CD4-positive, CD25-positive, alpha-beta regulatory T cell (primary cell): ENCODE results near the gene PPP2R5B. TPM values are rescaled to one million over a fixed set of nuclear protein-coding genes. Genes with fewer than 3 reads are reported as not detected.

Experiments used
- ATAC-seq, 2 donors: fragments of 150-1000 bp; cut with Tn5 transposase; one replicate each; pipeline ENCODE4 v1.10.0; 2021; ENCODE audit warnings: low read depth in 2 of 2, moderate number of reproducible peaks in 2 of 2, moderate library complexity in 1 of 2
- DNase-seq, 3 donors: peaks; one replicate each; pipeline versions ENCODE4 v3.0.0 to v3.0.0-alpha.2; 2012 to 2022; ENCODE audit warnings: mixed read lengths in 1 of 3
- H3K27ac ChIP-seq: one replicate; pipeline ENCODE4 v1.7.0; 2013; ENCODE audit warnings: mild to moderate bottlenecking, low read length; ENCODE audit not compliant: insufficient read depth, poor library complexity, severe bottlenecking
- H3K27me3 ChIP-seq: one replicate; pipeline ENCODE4 v1.7.0; 2013; ENCODE audit warnings: low read length; ENCODE audit not compliant: control insufficient read depth, insufficient read depth
- H3K36me3 ChIP-seq: one replicate; pipeline ENCODE4 v1.7.0; 2013; ENCODE audit warnings: mild to moderate bottlenecking, low read length, moderate library complexity; ENCODE audit not compliant: control insufficient read depth, insufficient read depth
- H3K4me1 ChIP-seq: 2 replicates; pipeline ENCODE4 v1.7.0; 2013; ENCODE audit warnings: mild to moderate bottlenecking, low read length; ENCODE audit not compliant: insufficient read depth, control insufficient read depth, poor library complexity, severe bottlenecking
- H3K4me3 ChIP-seq: one replicate; pipeline ENCODE4 v1.7.0; 2013; ENCODE audit warnings: low read depth, mild to moderate bottlenecking, low read length, moderate library complexity
- H3K9me3 ChIP-seq, 2 experiments: 1 replicate in 1 of 2; 2 replicates in 1 of 2; pipeline ENCODE4 v1.7.0; 2013; ENCODE audit warnings: low read length in 2 of 2, mild to moderate bottlenecking in 1 of 2, moderate library complexity in 1 of 2; ENCODE audit not compliant: control insufficient read depth in 2 of 2
- H3K27ac Mint-ChIP-seq, 3 donors: one replicate each; pipeline ENCODE4 v1.8.0; 2020 to 2022; ENCODE audit warnings: mild to moderate bottlenecking in 3 of 3, mixed read lengths in 3 of 3, moderate library complexity in 2 of 3
- H3K27me3 Mint-ChIP-seq: one replicate; pipeline ENCODE4 v1.8.0; 2022; ENCODE audit warnings: mild to moderate bottlenecking, mixed read lengths
- H3K36me3 Mint-ChIP-seq: one replicate; pipeline ENCODE4 v1.8.0; 2020; ENCODE audit warnings: mixed read lengths
- H3K4me1 Mint-ChIP-seq, 4 donors: one replicate each; pipeline ENCODE4 v1.8.0; 2020 to 2022; ENCODE audit warnings: mixed read lengths in 4 of 4, mild to moderate bottlenecking in 1 of 4
- H3K4me3 Mint-ChIP-seq, 4 donors: one replicate each; pipeline ENCODE4 v1.8.0; 2020 to 2022; ENCODE audit warnings: mild to moderate bottlenecking in 4 of 4, mixed read lengths in 4 of 4, moderate library complexity in 3 of 4
- H3K9me3 Mint-ChIP-seq, 7 donors: one replicate each; pipeline ENCODE4 v1.8.0; 2020 to 2022; ENCODE audit warnings: mixed read lengths in 7 of 7, mild to moderate bottlenecking in 3 of 7, moderate library complexity in 2 of 7
- polyA plus RNA-seq, 4 donors: library from polyadenylated mRNA; unstranded; fragments of 300-500 nt; fragmentation: Illumina TruSeq; gene quantifications; one replicate each; pipeline ENCODE4 v1.2.3, GENCODE V29; 2021
- total RNA-seq: library from RNA; stranded (reverse); gene quantifications from one replicate; pipeline ENCODE4 v1.2.3, GENCODE V29; 2022

Gene PPP2R5B
- total and polyA plus RNA-seq, 5 donors from 2014 or later: 3.6 to 34.5 (median 3.9) TPM

DNA sequence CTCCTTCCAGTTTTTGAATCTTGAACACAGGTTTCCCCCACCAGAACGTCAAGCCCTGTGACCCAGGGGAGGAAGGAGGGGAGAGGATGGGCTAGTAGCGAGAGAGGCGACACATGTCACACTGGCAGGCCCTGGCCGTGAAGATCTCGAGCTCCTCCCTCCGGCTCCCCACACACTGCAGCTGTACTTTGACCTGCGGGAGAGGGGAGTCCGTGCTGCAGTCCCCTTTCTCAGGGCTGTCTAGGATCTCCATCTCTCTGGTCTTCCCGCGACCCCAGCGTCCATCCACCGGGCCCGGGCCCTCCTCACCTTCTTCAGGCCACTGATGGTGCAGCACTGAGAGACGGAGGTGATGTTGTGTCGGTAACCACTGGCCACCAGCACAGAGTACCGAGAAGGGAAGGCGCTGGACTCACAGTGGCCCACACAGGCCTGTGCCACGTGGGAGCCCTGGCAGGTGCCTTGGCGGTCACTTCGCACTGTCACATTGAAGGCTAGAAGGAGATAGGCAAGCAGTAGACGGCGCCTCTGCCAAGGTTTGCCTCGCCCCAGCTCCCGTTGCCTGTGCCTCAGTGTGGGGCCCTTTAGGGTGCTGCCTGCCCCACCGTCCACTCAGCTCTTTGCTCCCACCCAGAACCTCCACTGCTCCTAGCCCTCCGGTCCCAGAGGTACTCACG, 10.3 kb downstream of the PPP2R5B start:
- H3K4me3 Mint-ChIP-seq: no peak overlapping the region
- no peak for ATAC-seq
- Histone ChIP-seq H3K27ac (no peak overlapping the region), H3K4me1 (no peaks in the 10 kb centered on the region), H3K27me3 (no peaks in the 10 kb centered on the region), H3K9me3 (no peaks in the 10 kb centered on the region), H3K36me3 (peaks cover 30% of the 10 kb centered on the region), H3K4me3 (no peak overlapping the region)
- H3K27me3 Mint-ChIP-seq: peaks cover 11% of the 10 kb centered on the region
- no peaks in the 10 kb centered on the region for H3K9me3 Mint-ChIP-seq
- H3K36me3 Mint-ChIP-seq: peaks cover 33% of the 10 kb centered on the region
- no peak overlapping the region for H3K27ac Mint-ChIP-seq
- no peak for DNase-seq
- H3K4me1 Mint-ChIP-seq: peaks cover 0 to 2% (median 0%) of the 10 kb centered on the region in 4 donors

DNA sequence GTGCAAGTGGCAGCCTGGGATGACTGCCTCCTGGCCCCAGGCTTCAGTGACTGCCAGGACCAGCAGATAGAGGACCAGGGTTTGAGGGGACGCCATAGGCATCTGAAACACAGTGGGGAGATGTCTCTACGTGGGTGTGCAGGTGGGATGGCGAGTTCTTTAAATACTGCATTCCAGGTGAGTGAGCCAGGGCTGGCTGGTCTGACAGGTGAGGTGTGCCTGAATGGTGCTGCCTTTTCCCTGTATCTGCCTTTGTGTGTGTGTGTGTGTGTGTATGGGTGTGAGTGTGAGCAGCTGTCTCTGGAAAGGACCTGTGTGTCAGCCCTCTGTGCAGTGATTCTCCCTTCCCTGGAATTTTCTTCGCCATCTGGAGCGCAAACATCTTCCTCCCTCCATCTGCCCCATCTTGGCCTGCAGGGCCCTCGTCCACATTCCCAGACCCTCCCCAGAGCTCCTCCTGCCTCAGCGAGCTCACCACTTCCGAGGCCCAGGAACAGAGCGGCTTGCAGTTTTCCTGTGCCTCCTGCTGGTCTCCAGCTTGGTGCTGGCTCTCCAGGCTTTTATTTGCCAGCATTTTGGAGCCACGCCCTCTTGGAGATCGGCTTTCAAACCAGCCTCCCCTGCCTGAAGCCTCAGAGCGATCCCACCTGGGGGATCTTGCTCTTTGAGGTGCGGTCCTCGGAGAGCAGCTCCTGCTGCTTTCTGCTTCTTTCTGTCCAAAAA, 11.0 kb downstream of the PPP2R5B start, which contains the start of gene GPHA2:
TSS of gene GPHA2 (minus strand) at position 535 of the 723 bp plus-strand sequence. CDS start at position 102, 433 bp downstream.
- Mint-ChIP-seq H3K27ac (no peak within 1 kb of the TSS), H3K36me3 (peaks cover 28% of the 10 kb centered on the region), H3K4me1 (peaks cover 0 to 2% (median 0%) of the 10 kb centered on the region in 4 donors), H3K27me3 (peaks cover 15% of the 10 kb centered on the region), H3K9me3 (no peaks in the 10 kb centered on the region), H3K4me3 (no peak within 1 kb of the TSS)
- ATAC-seq: no peak
- H3K27ac ChIP-seq: no peak within 1 kb of the TSS
- no peaks in the 10 kb centered on the region for H3K9me3 ChIP-seq
- no peak for DNase-seq
- no peaks in the 10 kb centered on the region for H3K4me1 ChIP-seq
- peaks cover 26% of the 10 kb centered on the region for H3K36me3 ChIP-seq
- H3K4me3 ChIP-seq: no peak within 1 kb of the TSS
- no peaks in the 10 kb centered on the region for H3K27me3 ChIP-seq

DNA sequence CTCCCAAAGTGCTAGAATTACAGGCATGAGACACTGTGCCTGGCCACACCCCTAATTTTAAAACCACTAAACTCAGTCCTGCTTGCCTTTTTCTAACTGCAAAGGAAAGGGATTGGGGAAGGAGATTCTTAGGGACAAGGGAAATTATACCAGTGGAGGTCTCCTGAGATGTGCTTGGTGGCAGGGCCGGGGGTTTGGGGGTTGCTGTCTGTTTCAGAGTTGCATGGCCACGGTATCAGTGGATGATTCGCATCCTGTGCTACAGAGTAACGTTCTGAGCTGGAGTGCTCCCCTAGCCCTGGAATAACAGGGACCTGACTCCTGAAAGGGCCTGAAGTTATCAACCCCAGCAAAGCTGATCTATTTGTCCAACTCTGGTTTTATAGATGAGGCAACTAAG, 12.1 kb downstream of the PPP2R5B start:
- Histone ChIP-seq H3K27ac (no peak overlapping the region), H3K9me3 (no peaks in the 10 kb centered on the region), H3K36me3 (peaks cover 16% of the 10 kb centered on the region), H3K27me3 (peaks cover under 1% of the 10 kb centered on the region), H3K4me1 (no peaks in the 10 kb centered on the region), H3K4me3 (no peak overlapping the region)
- H3K4me3 Mint-ChIP-seq: no peak overlapping the region
- DNase-seq (no peak), ATAC-seq (no peak)
- peaks cover 20% of the 10 kb centered on the region for H3K27me3 Mint-ChIP-seq
- H3K36me3 Mint-ChIP-seq: peaks cover 21% of the 10 kb centered on the region
- peaks cover 0 to 2% (median 0%) of the 10 kb centered on the region in 4 donors for H3K4me1 Mint-ChIP-seq
- peaks cover 0 to under 1% (median 0%) of the 10 kb centered on the region in 7 donors for H3K9me3 Mint-ChIP-seq
- H3K27ac Mint-ChIP-seq: no peak overlapping the region

DNA sequence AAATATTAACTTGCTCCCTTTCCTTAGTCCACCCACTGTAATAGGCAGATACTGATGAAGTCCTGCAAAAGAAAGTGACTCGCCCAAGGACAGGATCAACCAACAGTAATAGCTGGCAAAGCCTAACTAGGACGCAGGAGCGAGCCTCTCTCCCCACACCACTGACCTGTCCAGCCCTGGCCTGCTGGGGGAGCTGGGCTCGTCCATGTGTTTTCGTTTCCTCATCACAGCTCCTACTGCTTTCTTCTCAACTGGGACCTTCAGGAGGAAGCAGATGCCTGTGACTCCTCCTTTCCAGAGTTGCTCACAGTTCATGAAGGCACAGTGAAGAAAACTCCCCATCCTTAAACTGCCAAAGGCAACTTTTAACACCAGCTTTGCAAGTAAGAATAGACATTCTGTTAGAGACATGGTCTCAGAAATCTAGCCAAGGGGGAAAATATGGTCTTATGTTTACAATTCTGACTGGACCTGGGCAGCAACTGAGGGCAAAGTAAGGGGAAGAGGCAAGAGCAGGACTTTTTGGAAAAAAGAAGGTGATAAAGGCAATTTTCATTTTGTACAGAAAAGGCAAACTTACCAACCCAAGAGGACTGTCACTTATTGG, 22.8 kb downstream of the PPP2R5B start:
- H3K36me3 Mint-ChIP-seq: no peaks in the 10 kb centered on the region
- no peaks in the 10 kb centered on the region for H3K4me1 Mint-ChIP-seq
- H3K36me3 ChIP-seq: no peaks in the 10 kb centered on the region
- H3K4me3 ChIP-seq: no peak overlapping the region
- H3K27me3 Mint-ChIP-seq: peaks cover 52% of the 10 kb centered on the region
- no peak for DNase-seq
- peak overlapping the region in 1 of 3 donors; percentile 26 for H3K27ac Mint-ChIP-seq
- H3K9me3 Mint-ChIP-seq: no peaks in the 10 kb centered on the region
- peaks cover 9% of the 10 kb centered on the region for H3K27me3 ChIP-seq
- H3K27ac ChIP-seq: no peak overlapping the region
- H3K4me1 ChIP-seq: no peaks in the 10 kb centered on the region
- peak overlapping the region in 1 of 4 donors; percentile 21 for H3K4me3 Mint-ChIP-seq
- no peak for ATAC-seq
- no peaks in the 10 kb centered on the region for H3K9me3 ChIP-seq

DNA sequence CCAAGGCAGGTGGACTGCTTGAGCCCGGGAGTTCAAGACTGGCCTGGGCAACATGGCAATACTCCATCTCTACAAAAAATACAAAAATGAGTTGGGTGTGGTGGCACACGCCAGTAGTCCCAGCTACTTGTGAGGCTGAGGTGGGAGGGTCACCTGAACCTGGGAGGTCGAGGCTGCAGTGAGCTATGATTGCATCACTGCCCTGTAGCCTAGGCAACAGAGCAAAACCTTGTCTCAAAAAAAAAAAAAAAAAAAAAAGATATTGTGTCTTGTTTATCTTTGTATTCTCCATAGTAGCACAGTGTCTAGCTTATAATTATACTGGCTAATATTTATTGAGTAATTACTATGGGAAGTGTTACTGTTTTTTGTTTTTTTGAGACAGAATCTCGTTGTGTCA, 27.0 kb downstream of the PPP2R5B start:
- no peaks in the 10 kb centered on the region for H3K4me1 ChIP-seq
- ATAC-seq (no peak), DNase-seq (no peak)
- Mint-ChIP-seq H3K36me3 (no peaks in the 10 kb centered on the region), H3K27me3 (peaks cover 43% of the 10 kb centered on the region), H3K9me3 (no peaks in the 10 kb centered on the region), H3K4me1 (no peaks in the 10 kb centered on the region), H3K4me3 (no peak overlapping the region), H3K27ac (no peak overlapping the region)
- H3K4me3 ChIP-seq: no peak overlapping the region
- no peaks in the 10 kb centered on the region for H3K36me3 ChIP-seq
- peaks cover 9% of the 10 kb centered on the region for H3K27me3 ChIP-seq
- no peaks in the 10 kb centered on the region for H3K9me3 ChIP-seq
- H3K27ac ChIP-seq: no peak overlapping the region

DNA sequence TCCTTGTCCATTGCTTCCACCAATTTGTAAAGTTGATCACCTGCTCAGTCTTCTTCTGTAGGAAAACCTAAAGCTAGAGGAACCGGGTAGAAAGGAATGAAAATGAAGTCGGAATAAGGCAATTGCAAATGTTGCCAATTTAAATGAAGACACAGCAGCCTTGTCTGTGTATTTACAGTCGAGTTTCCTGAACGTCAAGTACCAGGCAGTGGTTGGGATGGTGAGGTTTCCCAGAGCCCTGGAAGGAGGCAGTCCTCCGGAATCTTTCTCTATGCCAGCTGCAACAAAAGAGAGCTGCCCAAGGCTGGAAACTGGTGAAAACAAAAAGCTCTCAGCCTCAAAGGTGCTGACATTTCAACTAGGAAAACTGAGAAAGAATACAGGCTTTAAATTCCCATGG, 29.7 kb downstream of the PPP2R5B start:
- Histone ChIP-seq H3K27me3 (peaks cover 9% of the 10 kb centered on the region), H3K36me3 (no peaks in the 10 kb centered on the region), H3K4me3 (no peak overlapping the region), H3K27ac (no peak overlapping the region), H3K4me1 (no peaks in the 10 kb centered on the region), H3K9me3 (no peaks in the 10 kb centered on the region)
- peaks cover 34% of the 10 kb centered on the region for H3K27me3 Mint-ChIP-seq
- no peak overlapping the region for H3K4me3 Mint-ChIP-seq
- DNase-seq (no peak), ATAC-seq (no peak)
- no peak overlapping the region for H3K27ac Mint-ChIP-seq
- no peaks in the 10 kb centered on the region for H3K36me3 Mint-ChIP-seq
- H3K9me3 Mint-ChIP-seq: no peaks in the 10 kb centered on the region
- H3K4me1 Mint-ChIP-seq: no peaks in the 10 kb centered on the region

DNA sequence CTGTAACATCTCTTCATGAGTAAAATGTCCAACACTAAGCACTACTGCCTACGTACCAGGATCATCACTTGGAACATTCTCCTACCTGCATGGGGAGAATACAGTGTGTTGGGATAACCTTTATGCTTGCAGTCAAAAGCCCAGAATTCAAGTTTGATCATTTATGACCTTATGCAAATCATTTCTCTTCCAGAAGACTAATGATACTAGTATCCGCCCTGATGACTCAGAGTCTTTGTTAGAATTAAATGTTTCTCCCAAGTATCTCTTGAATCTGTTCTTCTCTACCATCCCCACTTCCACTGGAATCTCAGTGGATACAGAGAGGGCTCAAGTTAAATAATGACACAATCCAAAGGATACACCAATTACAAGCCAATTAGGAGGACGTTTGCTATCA, 35.0 kb downstream of the PPP2R5B start:
- Mint-ChIP-seq H3K4me3 (no peak overlapping the region), H3K27me3 (peaks cover 27% of the 10 kb centered on the region), H3K4me1 (no peaks in the 10 kb centered on the region), H3K27ac (no peak overlapping the region), H3K36me3 (no peaks in the 10 kb centered on the region), H3K9me3 (no peaks in the 10 kb centered on the region)
- DNase-seq (no peak), ATAC-seq (no peak)
- H3K27me3 ChIP-seq: peaks cover 8% of the 10 kb centered on the region
- no peak overlapping the region for H3K27ac ChIP-seq
- no peaks in the 10 kb centered on the region for H3K9me3 ChIP-seq
- H3K4me3 ChIP-seq: no peak overlapping the region
- no peaks in the 10 kb centered on the region for H3K36me3 ChIP-seq
- H3K4me1 ChIP-seq: no peaks in the 10 kb centered on the region
